IPS DF 6.9 (cell line): ENCODE results near the gene ARHGAP27.
"Not testable (repeated sequence)": the region's sequence is repeated elsewhere in the genome, so short reads cannot be mapped to it uniquely, and the experiment has no call there.

ENCODE experiments used
- DNase-seq: peaks from one replicate; pipeline ENCODE4 v3.0.0-alpha.2; 2013; ENCODE audit warnings: low read depth, low spot score
- H3K27ac ChIP-seq: one replicate; pipeline ENCODE4 v1.5.1; 2013; ENCODE audit warnings: low read length, control low read depth
- H3K27me3 ChIP-seq: 2 replicates; pipeline ENCODE4 v1.6.1; 2013; ENCODE audit warnings: mild to moderate bottlenecking, low read length; ENCODE audit not compliant: control insufficient read depth, insufficient read depth
- H3K36me3 ChIP-seq: 2 replicates; pipeline ENCODE4 v1.6.1; 2013; ENCODE audit warnings: low read length; ENCODE audit not compliant: control insufficient read depth, insufficient read depth
- H3K4me1 ChIP-seq: 2 replicates; pipeline ENCODE4 v1.6.1; 2013; ENCODE audit warnings: low read length; ENCODE audit not compliant: control insufficient read depth, insufficient read depth
- H3K4me3 ChIP-seq: 2 replicates; pipeline ENCODE4 v1.5.1; 2013; ENCODE audit warnings: mild to moderate bottlenecking, low read length
- H3K9me3 ChIP-seq: 2 replicates; pipeline ENCODE4 v1.6.1; 2013; ENCODE audit warnings: low read length, inconsistent platforms; ENCODE audit not compliant: control insufficient read depth, insufficient read depth
- WGBS: extraction: QIAGEN DNeasy Blood & Tissue Kit; methylation state at CpG from one replicate; pipeline ENCODE4 v1.1.7; 2013; ENCODE audit warnings: mixed read lengths, missing lambda C conversion rate; ENCODE audit not compliant: insufficient read length, insufficient coverage; 5-methylcytosine and 5-hydroxymethylcytosine counted together

Gene ARHGAP27

DNA sequence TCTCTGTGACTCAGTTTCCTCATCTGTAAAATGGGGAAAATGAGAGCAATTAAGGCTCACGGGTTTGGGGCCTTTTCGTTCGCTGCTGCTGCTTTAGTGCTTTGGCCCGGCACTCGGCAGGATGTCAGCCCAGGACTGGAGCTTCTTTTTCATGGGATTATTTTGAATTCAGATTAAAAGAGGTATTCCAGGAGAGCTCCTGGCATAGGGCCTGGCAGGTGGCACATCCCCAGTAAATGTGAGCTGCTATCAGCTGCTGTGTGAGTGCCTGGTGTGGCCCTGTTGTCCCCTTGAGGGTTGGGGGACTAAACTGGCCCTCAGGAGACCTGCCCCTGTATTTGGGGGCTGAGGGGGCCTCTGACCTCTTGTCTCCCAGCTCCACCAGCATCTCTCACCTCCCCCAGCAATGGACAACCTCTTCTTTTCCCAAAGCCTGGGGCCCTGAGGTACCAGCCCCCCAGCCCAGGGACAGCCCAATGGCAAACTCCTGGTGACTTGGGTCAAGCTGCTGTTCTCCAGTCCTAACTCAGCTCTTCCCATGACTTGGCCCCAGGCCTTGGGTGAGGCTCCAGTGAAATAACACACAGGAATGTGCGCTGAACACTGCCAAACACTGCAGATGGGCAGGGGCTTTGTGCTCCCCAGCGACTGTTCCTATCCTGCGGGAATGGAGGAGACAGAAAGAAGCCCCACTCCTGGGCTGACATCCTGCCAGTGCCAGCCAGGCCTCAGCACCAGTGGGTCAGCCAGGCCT, 14.4 kb upstream of the ARHGAP27 start:
- DNase-seq, H3K27ac ChIP-seq, H3K4me3 ChIP-seq, H3K36me3 ChIP-seq, H3K9me3 ChIP-seq, H3K27me3 ChIP-seq, H3K4me1 ChIP-seq: not testable (repeated sequence)
- no CpG with 5 or more reads among the region's 8 CpGs for WGBS

DNA sequence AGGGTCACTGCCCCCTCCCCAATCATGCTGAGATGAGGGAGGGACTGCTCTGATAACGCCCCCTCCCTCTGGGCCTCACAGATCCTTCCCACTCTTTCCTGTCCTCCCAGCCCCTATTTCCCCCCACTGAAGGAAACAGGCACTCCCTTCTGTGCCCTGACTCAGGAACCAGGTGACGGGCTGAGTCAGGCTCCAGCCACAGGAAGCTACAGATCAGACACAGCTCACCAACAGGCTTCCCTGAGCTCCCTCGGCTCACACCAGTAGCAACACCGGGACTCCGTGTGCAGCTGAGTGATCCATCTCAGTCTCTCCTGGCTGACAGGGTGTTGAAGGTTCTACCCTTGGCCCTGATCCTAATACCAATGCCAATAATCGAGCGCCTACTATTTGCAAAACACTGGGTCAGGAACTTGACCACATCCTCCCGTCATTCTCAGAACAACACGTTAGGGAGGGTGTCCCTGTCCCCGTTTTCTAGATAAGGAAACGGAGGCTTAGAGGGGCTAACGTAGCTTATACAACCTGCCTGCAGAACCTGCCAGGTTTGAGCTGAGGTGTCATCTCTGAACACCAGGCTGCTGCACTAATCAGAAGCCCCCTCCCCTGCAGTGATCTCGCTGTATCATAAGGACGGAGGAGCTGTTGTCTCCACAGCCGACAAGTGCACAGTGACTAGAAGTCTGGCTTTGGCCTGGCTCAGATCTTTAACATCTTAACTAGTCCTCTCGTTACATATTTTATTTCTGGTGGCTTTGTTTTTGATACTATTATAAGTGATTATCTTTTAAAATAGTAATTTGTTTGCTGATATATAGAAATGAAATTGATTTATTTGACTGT, 13.5 kb upstream of the ARHGAP27 start:
- DNase-seq, H3K36me3 ChIP-seq, H3K4me1 ChIP-seq, H3K27me3 ChIP-seq, H3K27ac ChIP-seq, H3K9me3 ChIP-seq, H3K4me3 ChIP-seq: not testable (repeated sequence)
- WGBS, result no CpG with 5 or more reads among the region's 16 CpGs

DNA sequence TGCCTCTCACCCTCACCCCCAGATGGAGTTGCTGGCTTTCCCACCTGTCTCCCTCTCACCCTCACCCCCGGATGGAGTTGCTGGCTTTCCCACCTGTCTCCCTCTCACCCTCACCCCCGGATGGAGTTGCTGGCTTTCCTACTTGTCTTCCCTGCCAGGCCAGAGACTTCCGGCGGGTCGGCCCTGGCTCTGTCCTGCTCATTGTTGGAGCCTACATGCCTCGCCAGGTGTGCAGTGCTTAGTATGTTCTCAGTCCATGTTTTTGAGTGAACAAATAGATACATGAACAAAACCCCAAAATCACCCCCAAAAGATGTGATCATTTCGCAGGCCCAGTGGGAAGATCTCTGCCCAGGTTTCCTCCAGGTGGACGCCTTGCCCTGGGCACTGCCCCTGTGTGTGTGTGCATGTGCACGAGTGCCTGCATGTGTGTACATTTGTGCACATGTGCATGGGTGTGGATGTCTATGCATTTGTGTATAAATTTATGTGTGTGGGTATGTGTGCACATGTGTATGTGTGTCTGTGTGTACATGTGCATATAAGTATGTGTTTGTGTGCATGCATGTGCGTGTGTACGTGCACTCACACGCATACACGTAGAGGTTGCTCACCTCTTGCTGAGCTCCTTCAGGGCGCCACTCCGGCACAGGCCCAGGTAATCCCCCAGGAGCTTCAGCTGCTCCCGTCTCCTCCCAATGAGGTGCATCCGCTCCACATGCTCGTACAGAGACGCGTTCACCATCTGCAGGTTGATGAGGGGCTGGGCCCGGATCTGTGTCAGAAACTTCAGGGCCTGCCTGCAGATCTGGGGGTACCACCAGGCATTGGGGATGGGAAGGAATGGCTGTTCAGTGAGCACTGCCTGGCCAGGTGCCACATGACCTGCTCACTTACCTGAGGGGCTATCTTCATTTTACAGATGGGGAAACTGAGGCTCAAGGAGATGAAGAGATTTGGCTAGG, 12.5 kb upstream of the ARHGAP27 start:
- WGBS, result no CpG with 5 or more reads among the region's 21 CpGs
- H3K4me3 ChIP-seq, H3K27ac ChIP-seq, H3K4me1 ChIP-seq, H3K27me3 ChIP-seq, DNase-seq, H3K36me3 ChIP-seq, H3K9me3 ChIP-seq: not testable (repeated sequence)

DNA sequence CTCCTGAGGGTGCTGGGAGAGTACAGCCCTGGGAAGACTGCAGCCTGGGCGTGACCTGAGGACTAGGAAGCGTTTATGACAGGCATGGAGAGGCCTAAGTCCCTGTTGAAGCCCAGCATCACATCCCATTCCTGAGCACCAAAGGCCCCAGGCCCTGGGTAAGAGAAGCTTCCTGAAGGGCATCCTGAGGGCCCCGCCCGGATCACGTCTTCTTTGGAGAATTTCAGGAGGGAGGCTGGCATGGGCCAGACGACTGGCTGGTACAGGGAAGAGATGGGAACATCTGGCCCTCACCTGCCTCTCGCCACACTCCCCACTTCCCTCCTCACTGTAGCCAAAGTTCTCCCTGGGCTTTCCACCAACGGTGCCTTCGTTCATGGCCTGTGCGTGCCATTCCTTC, 11.6 kb upstream of the ARHGAP27 start:
- H3K27ac ChIP-seq, H3K27me3 ChIP-seq, H3K4me1 ChIP-seq, H3K4me3 ChIP-seq, H3K9me3 ChIP-seq, DNase-seq, H3K36me3 ChIP-seq: not testable (repeated sequence)
- no CpG with 5 or more reads among the region's 10 CpGs for WGBS

DNA sequence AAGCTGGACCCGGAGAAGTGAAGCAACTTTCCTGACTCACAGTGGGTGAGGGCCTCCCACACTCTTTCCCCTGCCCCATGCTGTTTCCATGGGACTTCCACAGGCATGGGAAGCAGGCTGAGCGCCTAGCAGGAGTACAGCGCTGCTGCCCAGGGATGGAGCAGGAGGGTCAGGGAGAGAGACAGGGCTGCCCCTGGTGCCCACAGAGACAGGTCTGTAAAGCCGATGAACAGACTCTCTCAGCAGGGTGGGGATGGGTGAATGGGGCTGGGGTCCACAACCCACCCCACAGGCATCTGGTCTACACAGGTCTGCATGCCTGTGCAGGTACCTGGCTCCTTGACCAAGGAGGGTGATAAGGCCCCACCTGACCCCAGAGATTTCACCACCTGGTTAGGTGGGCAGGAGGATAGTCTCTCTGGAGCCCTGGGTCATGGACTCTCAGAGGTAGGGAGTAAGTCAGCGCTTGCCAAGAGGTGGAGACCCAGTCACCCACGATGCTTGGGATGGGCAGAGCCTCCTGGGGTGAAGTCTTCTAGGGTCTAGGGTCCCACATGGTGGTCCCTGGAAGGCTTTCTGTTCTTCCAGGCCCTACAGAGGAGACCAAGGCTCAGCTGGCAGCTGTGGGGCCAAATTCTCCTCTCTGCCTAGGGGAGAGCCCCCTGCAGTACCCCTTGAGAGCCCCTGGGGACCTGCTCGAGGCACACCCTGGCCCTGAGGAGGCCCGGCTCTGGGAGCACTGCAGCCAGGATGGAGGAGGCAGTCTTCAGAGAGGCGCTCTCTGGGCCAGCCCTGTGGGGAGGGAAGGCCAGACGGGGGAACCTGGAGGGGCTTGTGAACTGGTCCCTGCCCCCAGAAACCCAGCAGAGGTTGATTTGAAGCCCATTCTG, 10.9 kb upstream of the ARHGAP27 start:
- H3K27ac ChIP-seq, H3K9me3 ChIP-seq, DNase-seq, H3K36me3 ChIP-seq, H3K27me3 ChIP-seq, H3K4me1 ChIP-seq, H3K4me3 ChIP-seq: not testable (repeated sequence)
- no CpG with 5 or more reads among the region's 10 CpGs for WGBS

DNA sequence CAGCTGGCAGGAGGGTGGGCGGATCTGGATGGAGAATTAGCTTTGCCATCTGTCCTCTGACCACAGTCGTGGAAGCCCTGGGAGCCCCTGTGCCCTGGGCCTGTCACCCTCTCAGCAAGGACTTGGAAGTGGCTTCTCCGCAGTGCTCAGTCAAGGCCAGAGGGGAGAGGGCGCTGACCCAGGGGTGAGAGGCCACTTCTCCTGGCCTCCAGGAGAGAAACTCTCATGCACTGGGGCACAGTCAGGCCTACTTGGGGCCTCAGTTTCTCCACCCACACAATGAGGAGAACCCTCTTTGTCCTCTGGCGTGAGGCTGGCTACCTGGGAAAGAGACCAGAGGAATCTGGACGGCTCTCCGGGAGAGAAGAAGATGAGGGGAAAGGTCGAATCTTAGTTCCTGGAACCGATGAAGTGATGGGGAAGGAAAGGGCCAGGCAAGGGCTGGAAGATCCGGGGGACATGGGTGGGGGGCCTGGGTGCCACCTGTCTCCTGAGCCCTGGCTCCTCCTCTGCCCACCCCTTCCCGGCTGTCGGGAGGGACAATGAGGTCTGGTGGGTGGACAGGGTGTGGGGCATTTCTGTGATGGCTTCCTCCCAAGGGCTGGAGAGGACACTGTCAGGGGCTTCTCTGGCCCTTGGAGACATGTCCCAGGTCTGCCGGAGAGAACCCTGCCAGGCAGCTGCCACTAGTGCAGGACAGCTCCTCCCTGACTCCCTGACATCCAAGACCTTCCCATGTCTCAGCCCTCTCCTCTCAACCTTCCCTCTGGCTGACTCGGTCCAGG, 9.0 kb upstream of the ARHGAP27 start:
- no peak overlapping the region for H3K4me3 ChIP-seq
- H3K27ac ChIP-seq, result no peak overlapping the region
- no CpG with 5 or more reads among the region's 14 CpGs for WGBS
- no peaks in the 10 kb centered on the region for H3K9me3 ChIP-seq
- no peak for DNase-seq
- no peaks in the 10 kb centered on the region for H3K27me3 ChIP-seq
- H3K36me3 ChIP-seq, result no peaks in the 10 kb centered on the region
- peaks cover 6% of the 10 kb centered on the region for H3K4me1 ChIP-seq

DNA sequence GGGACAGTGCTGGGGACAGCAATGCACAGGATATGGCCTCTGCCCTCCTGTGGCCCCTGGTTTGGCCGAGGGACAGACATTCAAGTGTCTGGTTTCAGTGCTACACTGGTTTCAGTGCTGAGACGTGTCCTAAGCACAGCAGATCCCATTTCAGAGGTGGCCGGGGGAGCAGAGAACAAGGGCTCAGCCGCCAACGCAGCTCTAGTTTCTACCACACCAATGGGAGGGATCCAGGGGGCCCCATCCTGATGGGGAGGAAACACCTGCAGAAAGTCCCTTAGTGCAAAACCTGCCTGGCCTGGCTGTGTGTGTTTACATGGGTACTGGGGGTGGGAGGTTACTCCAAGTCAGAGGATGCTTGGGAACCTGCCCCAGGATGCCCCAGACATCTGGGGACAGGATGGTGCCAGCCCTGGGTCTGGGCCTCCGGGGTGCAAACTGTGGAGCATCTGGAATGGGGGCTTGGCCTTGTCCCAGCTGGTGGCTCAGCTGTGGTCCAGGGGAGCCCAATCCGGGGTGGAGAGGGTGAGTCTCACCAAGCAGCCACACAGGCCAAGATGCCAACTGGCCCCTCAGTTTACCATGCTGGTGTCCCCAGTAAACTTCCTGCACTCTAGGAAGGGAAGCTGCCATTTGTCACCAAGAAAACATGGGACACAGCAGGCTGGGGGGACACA, 8.3 kb upstream of the ARHGAP27 start:
- not testable (repeated sequence) for H3K4me3 ChIP-seq, H3K36me3 ChIP-seq, H3K27me3 ChIP-seq, H3K9me3 ChIP-seq, H3K27ac ChIP-seq, H3K4me1 ChIP-seq, DNase-seq
- no CpG with 5 or more reads among the region's 7 CpGs for WGBS

DNA sequence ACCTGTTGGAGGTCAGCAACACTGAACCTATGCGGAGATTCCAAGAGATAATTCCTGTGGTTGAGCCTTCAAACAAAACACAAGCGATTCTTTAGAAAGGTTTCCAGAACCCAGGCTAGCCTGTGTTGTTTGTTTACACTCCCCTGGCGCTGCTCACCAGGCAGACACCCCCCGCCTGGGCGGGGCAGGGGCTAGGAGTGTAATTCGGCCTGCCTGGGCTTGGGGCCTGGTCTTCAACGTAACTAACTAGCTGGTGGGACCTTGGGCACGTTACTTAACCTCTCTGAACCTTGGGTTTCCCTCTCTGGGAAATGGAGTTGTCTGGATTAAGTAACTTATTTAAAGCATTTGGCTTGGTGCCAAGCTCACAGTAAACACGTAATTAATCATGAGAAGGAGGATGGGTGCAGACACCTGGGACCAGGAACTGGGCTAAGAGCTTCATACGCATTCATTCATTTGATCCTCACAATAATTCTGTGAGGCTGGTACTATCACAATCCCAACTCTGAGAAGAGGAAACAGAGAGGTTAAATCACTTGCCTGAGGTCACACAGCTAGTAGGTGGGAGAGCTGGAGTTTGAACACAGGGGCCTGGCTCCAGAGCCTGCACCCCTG, 7.6 kb upstream of the ARHGAP27 start:
- Histone ChIP-seq H3K4me1 (peaks cover 8% of the 10 kb centered on the region), H3K36me3 (peaks cover 2% of the 10 kb centered on the region; the same call in 1 of the 2 replicates), H3K27ac (no peak overlapping the region), H3K4me3 (no peak overlapping the region), H3K27me3 (no peaks in the 10 kb centered on the region), H3K9me3 (no peaks in the 10 kb centered on the region)
- DNase-seq, result no peak
- WGBS, result no CpG with 5 or more reads among the region's 10 CpGs
